Uterus (tissue), 4 donors: Measurements from ENCODE around the gene SLAMF9. TPM values are rescaled to one million over a fixed set of nuclear protein-coding genes. Genes with fewer than 3 reads are reported as not detected.
A peak's percentile ranks its signal among the peaks of the same experiment; 100 is the strongest.

Experiments
- DNase-seq, 2 donors: peaks; one replicate each; pipeline ENCODE4 v3.0.0-alpha.2; 2019 to 2020
- H3K27ac ChIP-seq, 2 donors: fragments of 200-600 bp; sonication (generic); 1 replicate in 1 of 2; 2 replicates in 1 of 2; pipeline ENCODE4 v1.5.1; 2016 to 2018
- H3K27me3 ChIP-seq, 2 donors: fragments of 200-600 bp; sonication (generic); one replicate each; pipeline ENCODE4 v1.5.1; 2018 to 2019; ENCODE audit warnings: control low read depth in 1 of 2
- H3K36me3 ChIP-seq, 2 donors: fragments of 200-600 bp; sonication (generic); one replicate each; pipeline ENCODE4 v1.5.1; 2019; ENCODE audit warnings: control low read depth in 1 of 2
- H3K4me1 ChIP-seq, 2 donors: fragments of 200-600 bp; sonication (generic); one replicate each; pipeline ENCODE4 v1.5.1; 2018 to 2019; ENCODE audit warnings: control low read depth in 1 of 2
- H3K4me3 ChIP-seq, 2 donors: fragments of 200-600 bp; sonication (generic); 1 replicate in 1 of 2; 2 replicates in 1 of 2; pipeline ENCODE4 v1.5.1; 2018 to 2019; ENCODE audit warnings: mild to moderate bottlenecking in 1 of 2
- H3K9me3 ChIP-seq, 2 donors: fragments of 200-600 bp; sonication (generic); one replicate each; pipeline ENCODE4 v1.5.1; 2019; ENCODE audit warnings: control low read depth in 1 of 2
- CTCF ChIP-seq, 4 experiments: fragments of 200-600 bp in 2 of 4; fragments of 450-650 bp in 2 of 4; sonication (generic) in 2 of 4; IDR thresholded peaks; one replicate each; pipeline ENCODE4 v1.5.1; 2016 to 2019; ENCODE audit warnings: antibody characterized with exemption in 4 of 4, mild to moderate bottlenecking in 2 of 4, moderate library complexity in 1 of 4
- POLR2A ChIP-seq, 2 donors: fragments of 450-650 bp; IDR thresholded peaks; one replicate each; pipeline ENCODE4 v1.6.1; 2016; ENCODE audit warnings: antibody characterized with exemption in 2 of 2, mild to moderate bottlenecking in 1 of 2, moderate library complexity in 1 of 2
- intact Hi-C: fragments of 100-400 bp; cut with DNase I; formaldehyde crosslinking; loops from one replicate; pipeline ENCODE4 v1.15.1; 2023; ENCODE audit warnings: low total_unique reads
- total RNA-seq, 4 donors: library from RNA; depleted of rRNA in 3 of 4; stranded (reverse); fragments of >200 nt in 3 of 4; gene quantifications; one replicate each; pipeline versions ENCODE4 v1.1.0 to v1.2.4, GENCODE V29; 2014 to 2023
- donor health status: DM: yes; HTN: yes; CAD: no.

SLAMF9 gene
- total RNA-seq, 4 donors from 2014 or later: not detected

GRCh38 chr1:159949981-159950381 lies 4.1 kb downstream of the SLAMF9 start:
- H3K27ac ChIP-seq: no peak overlapping the region
- TF ChIP-seq CTCF (IDR thresholded peaks at IDR 0.05) (no peak), POLR2A (IDR thresholded peaks at IDR 0.05) (no peak)
- intact Hi-C loops: no loop called here
- H3K4me1 ChIP-seq: no peaks in the 10 kb centered on the region
- no peaks in the 10 kb centered on the region for H3K9me3 ChIP-seq
- H3K36me3 ChIP-seq: no peaks in the 10 kb centered on the region
- DNase-seq: no peak
- H3K27me3 ChIP-seq: no peaks in the 10 kb centered on the region
- no peak overlapping the region for H3K4me3 ChIP-seq

DNA sequence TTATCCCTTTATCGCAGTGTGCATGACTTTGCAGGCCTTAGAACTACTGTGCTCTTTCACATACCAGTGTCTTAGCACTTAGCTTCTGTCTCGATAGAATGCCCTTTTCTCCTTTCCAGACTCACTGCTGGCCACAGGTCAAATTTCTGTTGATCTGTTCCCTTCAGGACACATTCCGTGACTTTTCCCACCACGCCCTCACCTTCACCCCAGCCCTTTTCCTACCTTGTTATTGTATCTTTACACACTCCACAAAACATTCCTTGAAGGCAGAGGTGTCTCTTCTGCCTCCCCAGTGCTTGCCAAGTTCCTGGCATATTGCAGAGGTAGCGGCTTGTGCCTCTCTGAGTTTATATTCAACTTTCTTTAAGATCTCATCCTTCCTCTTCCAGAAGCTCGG lies 4.9 kb downstream of the SLAMF9 start:
- no peaks in the 10 kb centered on the region for H3K27me3 ChIP-seq
- no peak for DNase-seq
- H3K4me1 ChIP-seq: peaks cover 0 to 6% of the 10 kb centered on the region in 2 donors
- intact Hi-C loops: no loop called here
- no peak for TF ChIP-seq CTCF (IDR thresholded peaks at IDR 0.05)
- no peak for TF ChIP-seq POLR2A (IDR thresholded peaks at IDR 0.05)
- no peak overlapping the region for H3K4me3 ChIP-seq
- H3K9me3 ChIP-seq: no peaks in the 10 kb centered on the region
- H3K27ac ChIP-seq: no peak overlapping the region
- H3K36me3 ChIP-seq: no peaks in the 10 kb centered on the region

DNA sequence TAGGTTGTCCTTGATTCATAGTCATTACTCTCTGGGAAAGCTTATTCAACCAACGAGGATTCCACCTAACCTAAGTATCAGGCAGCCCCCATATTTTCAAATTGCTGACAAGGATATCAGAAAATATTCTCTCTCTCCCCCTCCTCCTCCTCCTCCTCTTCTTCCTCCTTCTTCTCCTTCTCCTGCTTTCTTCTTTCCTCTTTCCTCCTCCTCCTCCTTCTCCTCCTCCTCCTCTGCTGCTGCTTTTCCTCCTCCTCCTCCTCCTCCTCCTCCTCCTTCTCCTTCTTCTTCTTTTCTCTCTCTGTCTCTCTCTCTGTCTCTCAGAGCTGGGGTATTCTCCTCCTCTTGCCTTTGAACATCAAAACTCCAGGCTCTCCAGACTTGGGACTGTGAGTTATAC lies 6.1 kb downstream of the SLAMF9 start:
- intact Hi-C loops: no loop called here
- TF ChIP-seq CTCF (IDR thresholded peaks at IDR 0.05): no peak
- no peak for TF ChIP-seq POLR2A (IDR thresholded peaks at IDR 0.05)
- no peak for DNase-seq

GRCh38 chr1:159946242-159947187 lies 7.5 kb downstream of the SLAMF9 start:
- Histone ChIP-seq H3K4me3 (peak overlapping the region in 1 of 2 donors; percentile 23), H3K9me3 (no peaks in the 10 kb centered on the region), H3K36me3 (no peaks in the 10 kb centered on the region), H3K4me1 (peaks cover 0 to 7% of the 10 kb centered on the region in 2 donors), H3K27me3 (no peaks in the 10 kb centered on the region), H3K27ac (peak overlapping the region in 1 of 2 donors; percentile 8)
- intact Hi-C loops: no loop called here
- TF ChIP-seq CTCF (IDR thresholded peaks at IDR 0.05) (no peak), POLR2A (IDR thresholded peaks at IDR 0.05) (no peak)
- no peak for DNase-seq

More for the DNA sequence above, 6.1 kb downstream of the SLAMF9 start:
- Histone ChIP-seq H3K4me3 (no peak overlapping the region), H3K27me3 (no peaks in the 10 kb centered on the region), H3K36me3 (no peaks in the 10 kb centered on the region), H3K27ac (no peak overlapping the region), H3K9me3 (no peaks in the 10 kb centered on the region), H3K4me1 (peaks cover 0 to 7% of the 10 kb centered on the region in 2 donors)
